Dendritic cell treated with granulocyte-macrophage colony-stimulating factor and Interleukin-4, amounts not matched to agents 40 ng/mL and 50 ng/mL, for 4 days (primary cell): ENCODE data around the gene OTOGL.
"Not testable (repeated sequence)": the region's sequence is repeated elsewhere in the genome, so short reads cannot be mapped to it uniquely, and the experiment has no call there.

ENCODE experiments used
- H3K27ac Mint-ChIP-seq: one replicate; pipeline ENCODE4 v1.8.0; 2022; ENCODE audit warnings: mild to moderate bottlenecking, mixed read lengths
- H3K27me3 Mint-ChIP-seq: one replicate; pipeline ENCODE4 v1.8.0; 2022; ENCODE audit warnings: mild to moderate bottlenecking, mixed read lengths
- H3K36me3 Mint-ChIP-seq: one replicate; pipeline ENCODE4 v1.8.0; 2022; ENCODE audit warnings: low read depth, mixed read lengths
- H3K4me1 Mint-ChIP-seq: one replicate; pipeline ENCODE4 v1.8.0; 2022; ENCODE audit warnings: low read depth, mixed read lengths
- H3K4me3 Mint-ChIP-seq: one replicate; pipeline ENCODE4 v1.8.0; 2022; ENCODE audit warnings: mild to moderate bottlenecking, moderate library complexity, mixed read lengths
- H3K9me3 Mint-ChIP-seq: one replicate; pipeline ENCODE4 v1.8.0; 2022; ENCODE audit warnings: mixed read lengths
- intact Hi-C: fragments of 100-400 bp; cut with micrococcal nuclease; formaldehyde crosslinking; loops from one replicate; pipeline ENCODE4 v1.15.0; 2022

OTOGL gene, protein sequence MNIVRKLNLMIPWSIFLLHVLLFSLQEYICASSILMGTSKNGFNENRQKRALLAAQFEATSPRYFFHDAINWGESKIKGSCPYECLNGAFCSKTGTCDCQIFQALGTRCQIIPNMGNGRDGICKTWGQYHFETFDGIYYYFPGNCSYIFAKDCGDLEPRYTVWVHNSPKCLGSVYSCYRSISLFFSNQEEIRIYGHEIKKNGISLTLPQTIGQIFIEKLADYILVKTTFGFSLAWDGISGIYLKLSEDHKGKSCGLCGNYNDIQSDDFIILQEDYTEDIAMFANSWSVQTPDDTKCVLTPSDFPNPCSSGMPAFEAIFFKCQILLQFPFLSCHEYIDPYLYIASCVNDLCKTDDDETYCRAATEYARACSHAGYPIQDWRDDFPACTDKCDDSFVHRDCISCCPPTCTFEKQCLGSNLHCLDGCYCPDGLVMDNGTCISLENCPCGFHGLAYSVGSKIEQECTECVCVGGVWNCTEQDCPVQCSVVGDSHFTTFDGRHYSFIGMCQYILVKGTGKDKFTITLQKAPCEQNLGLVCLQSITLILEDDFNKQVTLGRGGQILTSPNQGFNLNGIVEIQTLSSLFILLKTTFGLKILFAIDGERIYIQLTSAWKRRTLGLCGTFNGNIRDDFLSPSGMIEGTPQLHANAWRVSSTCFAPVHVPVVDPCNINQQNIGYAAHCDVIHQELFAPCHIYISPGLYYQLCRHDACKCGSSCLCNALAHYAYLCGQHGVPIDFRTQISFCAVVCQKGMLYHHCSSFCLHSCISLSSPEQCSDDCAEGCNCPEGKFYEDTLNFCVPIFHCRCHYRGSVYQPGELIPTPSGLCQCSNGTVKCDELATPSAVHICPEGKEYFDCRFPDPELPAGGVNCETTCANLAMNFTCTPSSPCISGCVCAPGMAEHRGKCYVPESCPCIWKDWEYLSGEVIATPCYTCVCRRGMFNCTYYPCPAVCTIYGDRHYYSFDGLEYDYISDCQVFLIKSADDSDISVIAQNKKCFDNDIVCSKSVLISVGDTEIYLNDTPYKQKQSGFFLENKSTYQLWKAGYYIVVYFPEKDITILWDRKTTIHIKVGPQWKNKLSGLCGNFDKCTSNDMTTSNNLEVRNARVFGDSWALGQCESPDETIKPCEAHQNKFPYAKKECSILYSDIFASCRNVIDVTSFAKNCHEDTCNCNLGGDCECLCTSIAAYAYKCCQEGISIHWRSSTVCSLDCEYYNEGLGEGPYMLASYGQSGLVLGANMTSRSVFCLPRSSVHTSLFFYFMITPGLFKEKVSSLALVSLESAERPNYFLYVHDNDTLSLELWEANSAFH (N-terminal part only)

DNA sequence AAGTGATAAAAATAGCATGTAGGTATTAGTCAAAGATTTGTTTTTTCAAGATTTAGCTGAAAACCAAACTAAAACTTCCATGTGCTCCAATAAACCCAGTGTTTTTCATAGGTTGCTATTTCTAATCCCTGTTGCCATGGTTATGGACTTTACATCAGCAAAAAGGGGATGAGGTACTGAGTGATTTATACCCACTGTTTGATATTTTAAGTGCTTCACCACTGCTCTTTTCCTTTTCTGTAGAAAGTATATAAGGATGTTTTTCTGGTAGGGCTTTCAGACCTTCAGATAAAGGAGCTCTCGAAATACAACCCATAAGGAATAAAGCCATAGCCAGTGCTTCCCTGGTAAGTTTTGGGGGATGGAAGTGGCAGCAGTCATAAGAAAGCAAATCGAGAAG is at the start of gene OTOGL:
TSS of gene OTOGL (plus strand) at position 279 of the 400 bp plus-strand sequence. CDS start 109,895 bp downstream, outside the sequence.
- Mint-ChIP-seq H3K27me3 (no peaks in the 10 kb centered on the region), H3K36me3 (no peaks in the 10 kb centered on the region), H3K4me3 (no peak within 1 kb of the TSS), H3K9me3 (no peaks in the 10 kb centered on the region), H3K27ac (no peak within 1 kb of the TSS), H3K4me1 (no peaks in the 10 kb centered on the region)
- intact Hi-C loops = no loop called here

DNA sequence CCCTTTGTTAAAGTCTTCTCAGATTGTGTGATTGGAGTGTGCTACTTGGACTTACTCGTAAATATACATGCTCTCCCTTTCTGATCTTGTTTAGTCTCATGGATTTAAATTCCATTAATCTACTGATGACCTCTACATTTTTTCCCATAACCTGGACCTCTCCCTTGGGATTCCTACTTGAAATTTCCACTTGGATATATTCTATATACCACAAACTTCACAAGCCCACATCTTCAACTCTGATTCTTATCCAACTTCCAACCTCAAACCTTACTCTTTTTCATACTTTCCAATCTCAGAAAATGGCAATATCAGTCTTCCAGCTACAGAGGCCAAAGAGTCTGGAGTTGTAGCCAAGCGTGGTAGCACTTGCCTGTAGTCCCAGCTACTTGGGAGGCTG is 49.1 kb upstream of the OTOGL start:
- intact Hi-C loops = no loop called here
- H3K4me3 Mint-ChIP-seq = no peak overlapping the region
- H3K27ac Mint-ChIP-seq = no peak overlapping the region
- H3K36me3 Mint-ChIP-seq = no peaks in the 10 kb centered on the region
- no peaks in the 10 kb centered on the region for H3K9me3 Mint-ChIP-seq
- no peaks in the 10 kb centered on the region for H3K4me1 Mint-ChIP-seq
- no peaks in the 10 kb centered on the region for H3K27me3 Mint-ChIP-seq

DNA sequence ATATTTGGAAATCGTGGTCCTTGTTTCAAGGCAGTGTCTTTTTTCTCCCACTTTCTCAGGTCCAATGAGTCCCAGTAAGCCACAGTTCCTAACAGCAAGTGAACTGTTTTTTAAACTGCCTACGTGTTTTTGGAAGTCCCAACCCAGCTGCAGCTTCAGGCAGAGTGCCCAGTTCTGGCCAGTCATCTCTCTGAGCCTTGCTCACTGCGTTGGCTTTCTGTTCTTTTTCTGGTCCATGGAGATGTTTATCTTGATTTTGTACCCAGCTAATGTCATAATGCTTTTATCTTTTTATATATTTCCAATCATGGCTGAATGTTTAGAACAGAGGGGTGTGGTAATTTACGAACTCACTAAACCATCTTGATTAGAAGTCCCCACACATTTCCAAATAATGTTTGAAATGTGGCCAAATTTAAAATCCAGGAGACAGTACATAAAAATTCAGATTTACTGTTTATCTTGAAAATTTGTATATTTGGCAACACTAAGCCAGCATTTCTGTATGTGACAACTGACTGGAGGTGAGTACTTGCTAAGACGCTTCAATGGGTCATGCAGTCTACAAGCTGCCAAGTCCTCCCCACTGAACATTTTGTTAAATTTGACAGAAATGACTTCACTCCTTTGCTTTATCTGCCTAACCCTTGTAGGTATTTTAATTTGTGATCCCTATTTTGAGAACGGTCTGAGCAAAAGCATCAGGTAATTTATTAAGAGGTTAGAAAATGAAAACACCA is 46.1 kb upstream of the OTOGL start:
- Mint-ChIP-seq H3K27ac (no peak overlapping the region), H3K4me3 (no peak overlapping the region), H3K9me3 (no peaks in the 10 kb centered on the region), H3K4me1 (no peaks in the 10 kb centered on the region), H3K27me3 (no peaks in the 10 kb centered on the region), H3K36me3 (no peaks in the 10 kb centered on the region)
- intact Hi-C loops = no loop called here

DNA sequence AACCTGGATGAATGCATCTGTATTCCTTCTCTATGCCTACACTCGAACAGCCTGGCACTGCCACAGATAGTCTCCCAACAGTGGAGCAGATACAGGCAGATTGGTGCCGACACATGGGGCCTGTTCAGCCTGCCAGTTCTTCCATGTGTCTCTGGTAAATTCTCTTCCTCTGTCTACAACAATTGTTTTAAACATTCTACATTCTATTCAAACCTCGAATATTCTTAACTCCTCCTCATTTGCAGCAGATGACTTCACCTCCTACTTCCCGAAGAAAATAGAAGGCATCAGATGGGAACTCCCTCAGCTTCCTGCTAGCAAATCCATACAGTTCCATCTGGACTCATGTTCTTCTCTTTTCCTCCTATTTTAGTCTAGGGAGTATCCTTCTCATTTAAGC is 43.1 kb upstream of the OTOGL start:
- Mint-ChIP-seq H3K9me3 (no peaks in the 10 kb centered on the region), H3K4me1 (no peaks in the 10 kb centered on the region), H3K27me3 (no peaks in the 10 kb centered on the region), H3K4me3 (no peak overlapping the region), H3K27ac (no peak overlapping the region), H3K36me3 (no peaks in the 10 kb centered on the region)
- intact Hi-C loops = no loop called here

DNA sequence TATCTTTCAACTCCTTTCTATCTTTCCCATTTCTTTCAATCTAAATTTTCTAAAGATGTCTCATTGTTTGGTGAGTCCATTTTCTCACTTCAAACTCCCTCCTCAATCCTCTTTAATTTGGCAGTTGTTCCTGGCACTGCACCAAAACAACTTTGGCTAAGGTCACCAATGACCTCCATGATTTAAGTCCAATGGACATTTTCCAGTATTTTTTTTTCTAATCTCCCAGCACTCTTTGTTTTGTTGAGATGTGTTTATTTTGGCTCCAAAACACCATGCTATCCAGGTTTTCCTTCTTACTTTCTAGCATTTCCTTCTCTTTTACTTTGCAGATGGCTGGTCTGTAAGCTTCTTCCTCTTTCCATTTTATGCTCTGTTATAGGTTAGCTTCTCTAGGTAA is 42.5 kb upstream of the OTOGL start:
- Mint-ChIP-seq H3K36me3 (no peaks in the 10 kb centered on the region), H3K27me3 (no peaks in the 10 kb centered on the region), H3K4me1 (no peaks in the 10 kb centered on the region), H3K4me3 (no peak overlapping the region), H3K9me3 (no peaks in the 10 kb centered on the region), H3K27ac (no peak overlapping the region)
- intact Hi-C loops = no loop called here

DNA sequence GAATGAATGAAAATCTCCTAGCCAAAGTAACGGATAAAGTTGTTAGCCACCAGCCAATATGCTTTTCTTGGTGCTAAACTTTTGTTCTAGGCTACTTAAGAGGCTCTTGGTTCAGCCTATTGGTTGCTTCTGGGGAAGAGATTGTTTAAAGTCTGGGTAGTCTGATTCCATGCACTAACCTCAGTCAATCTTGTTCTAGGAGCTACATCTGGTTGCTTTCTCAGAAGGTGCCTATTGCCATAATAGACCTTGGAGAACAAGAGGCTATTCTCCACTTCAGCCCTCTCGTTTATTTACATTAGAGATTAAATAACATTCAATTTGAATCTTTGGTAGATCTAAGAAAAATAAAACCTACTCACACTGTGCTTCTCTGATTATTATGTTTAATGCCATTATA is 40.8 kb upstream of the OTOGL start:
- H3K36me3 Mint-ChIP-seq = no peaks in the 10 kb centered on the region
- no peak overlapping the region for H3K27ac Mint-ChIP-seq
- H3K4me1 Mint-ChIP-seq = no peaks in the 10 kb centered on the region
- H3K4me3 Mint-ChIP-seq = no peak overlapping the region
- H3K9me3 Mint-ChIP-seq = no peaks in the 10 kb centered on the region
- no peaks in the 10 kb centered on the region for H3K27me3 Mint-ChIP-seq
- intact Hi-C loops = no loop called here

DNA sequence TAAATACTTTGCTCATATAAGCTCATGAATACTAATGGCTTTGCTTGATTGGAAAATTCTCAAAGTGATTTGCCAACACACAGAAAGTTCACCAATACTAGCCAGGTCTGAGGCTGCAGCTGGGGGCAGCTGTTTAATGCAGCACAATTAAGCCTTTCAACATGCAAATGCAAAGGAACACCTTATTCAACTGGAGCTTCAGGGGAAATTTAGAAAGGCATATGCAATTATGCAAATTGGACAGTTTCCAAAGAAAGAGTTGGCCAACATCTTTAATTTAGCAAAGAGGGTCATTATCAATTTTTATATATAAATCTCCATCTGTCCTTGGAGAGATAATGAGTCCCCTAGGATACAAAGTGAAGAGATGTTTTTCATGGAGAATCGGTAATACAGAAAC is 40.2 kb upstream of the OTOGL start:
- no peaks in the 10 kb centered on the region for H3K9me3 Mint-ChIP-seq
- no peaks in the 10 kb centered on the region for H3K36me3 Mint-ChIP-seq
- H3K27me3 Mint-ChIP-seq = no peaks in the 10 kb centered on the region
- no peak overlapping the region for H3K4me3 Mint-ChIP-seq
- H3K4me1 Mint-ChIP-seq = no peaks in the 10 kb centered on the region
- H3K27ac Mint-ChIP-seq = no peak overlapping the region
- intact Hi-C loops = no loop called here

DNA sequence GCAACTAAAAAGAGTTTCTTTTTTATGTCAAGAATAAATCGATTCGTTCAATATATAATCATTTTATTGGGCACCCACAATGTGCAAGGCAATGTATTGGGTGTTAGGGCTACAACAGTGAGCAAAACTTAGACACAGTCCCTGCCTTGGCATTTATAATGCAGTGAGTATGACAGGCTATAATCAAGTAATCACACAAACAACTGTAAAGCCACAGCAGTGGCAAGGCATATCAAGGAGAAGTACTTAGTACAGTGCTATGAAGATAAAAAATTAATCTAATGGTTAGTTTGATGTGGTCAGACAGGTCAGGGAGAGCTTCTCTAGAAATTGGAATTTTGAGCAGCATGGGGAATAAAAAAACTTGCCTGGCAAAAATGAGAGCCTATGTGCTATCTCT is 39.5 kb upstream of the OTOGL start:
- intact Hi-C loops = no loop called here
- H3K9me3 Mint-ChIP-seq = no peaks in the 10 kb centered on the region

DNA sequence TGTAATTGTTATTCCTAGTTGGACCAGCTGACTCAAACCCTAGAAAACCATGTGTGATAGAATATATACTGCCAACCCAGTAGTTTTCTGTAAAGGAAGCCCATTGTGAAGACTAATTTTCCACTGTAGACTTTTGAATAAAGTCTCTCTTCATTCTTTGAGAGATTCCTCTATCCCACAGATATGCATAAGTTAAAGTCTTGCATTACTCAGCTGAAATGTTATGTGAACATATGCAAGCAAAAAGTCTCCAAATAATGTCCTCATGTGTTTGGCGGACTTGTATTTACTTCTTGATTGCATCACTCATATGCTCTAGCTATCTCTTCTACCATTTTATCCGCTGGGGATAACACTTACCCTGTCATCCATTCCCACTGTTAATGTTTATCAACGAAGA is 35.1 kb upstream of the OTOGL start:
- no peak overlapping the region for H3K27ac Mint-ChIP-seq
- no peaks in the 10 kb centered on the region for H3K27me3 Mint-ChIP-seq

More for the DNA sequence above, 39.5 kb upstream of the OTOGL start:
- H3K4me1 Mint-ChIP-seq = no peaks in the 10 kb centered on the region
- no peak overlapping the region for H3K27ac Mint-ChIP-seq
- no peak overlapping the region for H3K4me3 Mint-ChIP-seq
- H3K36me3 Mint-ChIP-seq = no peaks in the 10 kb centered on the region
- no peaks in the 10 kb centered on the region for H3K27me3 Mint-ChIP-seq

DNA sequence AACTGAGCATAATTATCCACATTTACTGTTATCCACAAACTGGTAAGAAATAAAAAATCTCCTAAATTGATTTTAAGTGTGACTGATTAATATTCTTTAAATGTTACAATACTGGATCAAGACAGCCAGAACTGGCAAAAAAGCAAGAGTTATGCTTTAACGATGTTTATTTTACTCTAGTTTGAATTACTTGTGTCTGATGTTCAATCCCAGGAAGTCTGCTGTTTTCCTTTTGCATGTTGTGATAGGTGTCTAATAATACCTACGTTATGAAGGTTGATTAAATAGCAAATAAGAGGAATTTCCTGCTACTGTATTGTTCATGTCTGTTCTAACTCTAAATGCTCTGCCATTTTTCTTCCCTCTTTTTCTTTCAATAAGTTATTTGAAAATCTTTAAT is 34.4 kb upstream of the OTOGL start:
- Mint-ChIP-seq H3K4me1 (no peaks in the 10 kb centered on the region), H3K36me3 (no peaks in the 10 kb centered on the region), H3K9me3 (no peaks in the 10 kb centered on the region), H3K4me3 (no peak overlapping the region), H3K27ac (no peak overlapping the region), H3K27me3 (no peaks in the 10 kb centered on the region)
- intact Hi-C loops = no loop called here

More for the DNA sequence above, 35.1 kb upstream of the OTOGL start:
- intact Hi-C loops = no loop called here
- no peaks in the 10 kb centered on the region for H3K4me1 Mint-ChIP-seq
- H3K4me3 Mint-ChIP-seq = no peak overlapping the region
- no peaks in the 10 kb centered on the region for H3K9me3 Mint-ChIP-seq
- H3K36me3 Mint-ChIP-seq = no peaks in the 10 kb centered on the region

DNA sequence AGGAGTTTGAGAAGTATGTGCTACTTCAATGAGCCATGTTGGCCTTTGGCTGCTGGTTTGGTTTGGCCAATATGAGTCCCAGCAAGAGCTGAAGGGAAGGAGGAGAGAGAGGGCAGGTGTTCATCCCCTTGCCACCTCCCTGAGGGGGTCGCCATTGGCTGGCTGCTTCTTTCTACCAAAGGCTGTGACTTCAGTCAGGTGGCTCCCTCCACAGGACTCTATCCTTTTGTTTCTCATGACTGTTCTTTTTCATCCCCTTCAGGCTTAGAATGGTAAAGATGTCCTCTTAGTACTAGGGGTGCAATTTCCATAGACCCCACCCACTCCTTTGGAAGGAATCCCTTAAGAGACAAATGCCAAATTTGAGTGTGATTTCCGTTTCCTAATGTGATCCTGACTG is 31.2 kb upstream of the OTOGL start:
- no peak overlapping the region for H3K27ac Mint-ChIP-seq
- intact Hi-C loops = no loop called here
- H3K4me3 Mint-ChIP-seq = no peak overlapping the region
- no peaks in the 10 kb centered on the region for H3K27me3 Mint-ChIP-seq
- no peaks in the 10 kb centered on the region for H3K9me3 Mint-ChIP-seq
- no peaks in the 10 kb centered on the region for H3K4me1 Mint-ChIP-seq
- H3K36me3 Mint-ChIP-seq = no peaks in the 10 kb centered on the region

DNA sequence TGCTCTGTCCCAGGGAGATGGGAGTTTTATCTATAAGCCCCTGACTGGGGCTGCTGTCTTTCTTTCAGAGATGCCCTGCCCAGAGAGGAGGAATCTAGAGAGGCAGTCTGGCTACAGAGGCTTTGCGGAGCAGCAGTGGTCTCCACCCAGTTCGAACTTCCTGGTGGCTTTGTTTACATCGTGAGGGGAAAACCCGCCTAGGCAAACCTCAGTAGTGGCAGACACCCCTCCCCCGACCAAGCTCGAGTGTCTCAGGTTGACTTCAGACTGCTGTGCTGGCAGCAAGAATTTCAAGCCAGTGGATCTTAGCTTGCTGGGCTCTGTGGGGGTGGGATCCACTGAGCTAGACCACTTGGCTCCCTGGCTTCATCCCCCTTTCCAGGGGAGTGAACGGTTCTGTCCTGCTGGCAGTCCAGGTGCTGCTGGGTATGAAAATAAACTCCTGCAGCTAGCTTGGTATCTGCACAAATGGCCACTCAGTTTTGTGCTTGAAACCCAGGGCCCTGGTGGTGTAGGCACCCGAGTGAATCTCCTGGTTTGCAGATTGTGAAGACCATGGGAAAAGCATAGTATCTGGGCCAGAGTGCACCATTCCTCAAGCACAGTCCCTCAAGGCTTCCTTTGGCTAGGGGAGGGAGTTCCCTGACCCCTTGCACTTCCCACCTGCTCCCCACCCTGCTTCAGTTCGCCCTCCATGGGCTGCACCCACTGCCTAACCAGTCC is 15.3 kb upstream of the OTOGL start:
- H3K4me1 Mint-ChIP-seq, H3K4me3 Mint-ChIP-seq, H3K27me3 Mint-ChIP-seq, H3K36me3 Mint-ChIP-seq, intact Hi-C loops, H3K27ac Mint-ChIP-seq: not testable (repeated sequence)
- peaks cover 35% of the 10 kb centered on the region for H3K9me3 Mint-ChIP-seq

DNA sequence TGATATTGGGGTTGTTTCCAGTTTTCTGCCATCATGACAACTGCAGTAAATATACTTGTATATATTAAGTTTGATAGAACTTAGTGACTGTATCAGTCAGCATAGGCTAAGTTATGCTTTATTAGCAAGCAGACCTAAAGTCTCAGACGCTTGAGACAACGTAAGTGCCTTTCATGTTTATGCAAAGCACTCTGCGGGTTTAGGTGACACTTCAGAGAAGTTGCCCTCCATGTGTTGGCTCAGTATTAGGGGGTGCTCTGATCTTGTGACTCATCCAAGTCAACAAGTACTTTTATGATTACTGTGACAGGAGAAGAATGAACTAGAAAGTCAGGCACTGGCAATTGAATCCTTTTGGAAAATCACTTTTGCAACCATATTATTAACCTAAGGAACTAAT is 13.3 kb upstream of the OTOGL start:
- Mint-ChIP-seq H3K4me3 (no peak overlapping the region), H3K36me3 (no peaks in the 10 kb centered on the region), H3K27me3 (no peaks in the 10 kb centered on the region), H3K27ac (no peak overlapping the region), H3K9me3 (peaks cover 24% of the 10 kb centered on the region), H3K4me1 (no peaks in the 10 kb centered on the region)
- intact Hi-C loops = no loop called here
